ENCODE data around the gene CER1. TPM values are rescaled to one million over a fixed set of nuclear protein-coding genes. Genes with fewer than 3 reads are reported as not detected.

The CER1 gene
- polyA plus RNA-seq, 1 of the 3 experiments (the other 2 are of a cell fraction) = not detected

- TF ChIP-seq CTCF (IDR thresholded peaks at IDR 0.05) (no peak), JUND (IDR thresholded peaks at IDR 0.05) (no peak), CHD2 (IDR thresholded peaks at IDR 0.05; ENCODE audit: low read length, partially characterized antibody) (no peak), USF2 (IDR thresholded peaks at IDR 0.05; ENCODE audit: borderline replicate concordance, low read depth, low read length) (no peak), REST (IDR thresholded peaks at IDR 0.05; ENCODE audit: low read depth, low read length) (no peak), GATA2 (CRISPR knock-in tag; IDR thresholded peaks at IDR 0.05) (no peak), GABPA (IDR thresholded peaks at IDR 0.05; ENCODE audit: low read depth) (no peak), TCF12 (IDR thresholded peaks at IDR 0.05) (no peak), FOXM1 (IDR thresholded peaks at IDR 0.05; ENCODE audit: low read depth) (no peak), FOSL2 (IDR thresholded peaks at IDR 0.05; ENCODE audit: borderline replicate concordance, low read depth) (no peak), EZH2phosphoT487 (IDR thresholded peaks at IDR 0.05; ENCODE audit: borderline replicate concordance, low read depth) (no peak)
Observed at GRCh38 chr9:14690948-14691730, 31.4 kb downstream of the CER1 start (continued).

GRCh38 chr9:14687042-14687719 is 35.4 kb downstream of the CER1 start:
- DNase-seq = no peak
- peaks cover 20% of the 10 kb centered on the region for H3K79me2 ChIP-seq (ENCODE audit: insufficient read depth)
- H4K20me1 ChIP-seq (ENCODE audit: insufficient read depth) = peaks cover 6% of the 10 kb centered on the region; the same call in 1 of the 2 replicates
- no peak overlapping the region; a peak in 1 of 4 replicates for H3K4me3 ChIP-seq (ENCODE audit: low read depth in 2 of 2, low read length in 1 of 2)
- no peak for TF ChIP-seq CHD2 (IDR thresholded peaks at IDR 0.05; ENCODE audit: low read length, partially characterized antibody)
- peak; percentile 68; the same call in 1 of the 2 replicates for TF ChIP-seq FOSL2 (IDR thresholded peaks at IDR 0.05; ENCODE audit: borderline replicate concordance, low read depth)
- peak; percentile 49; the same call in 1 of the 2 replicates for TF ChIP-seq TCF12 (IDR thresholded peaks at IDR 0.05)
- TF ChIP-seq JUND (IDR thresholded peaks at IDR 0.05) = peak; percentile 43; the same call in 1 of the 2 replicates
- no peak for TF ChIP-seq IRF3 (IDR thresholded peaks at IDR 0.05; ENCODE audit: low read depth, low read length)
- TF ChIP-seq NFIC (IDR thresholded peaks at IDR 0.05; ENCODE audit: borderline replicate concordance) = peak; percentile 79
- peak; percentile 70 for TF ChIP-seq PBX3 (IDR thresholded peaks at IDR 0.05)
- TF ChIP-seq CTCF (IDR thresholded peaks at IDR 0.05) = no peak
- 0 out of 2 replicates have a peak overlapping the region, but pooled peaks have one; percentile 29 for H3K4me2 ChIP-seq
- POLR2A ChIA-PET = no interaction called here
- H3K27me3 ChIP-seq (ENCODE audit: insufficient read depth) = no peaks in the 10 kb centered on the region
- H2AFZ ChIP-seq (ENCODE audit: low read depth) = no peak overlapping the region
- peaks cover 5 to 11% of the 10 kb centered on the region in 2 experiments; a peak in 2 of 4 replicates for H3K4me1 ChIP-seq (ENCODE audit: control insufficient read depth in 1 of 2, insufficient read depth in 2 of 2, low read depth in 1 of 2, low read length in 1 of 2)
- H3K27ac ChIP-seq (ENCODE audit: low read depth in 2 of 2, low read length in 1 of 2) = peak overlapping the region in 1 of 2 experiments; percentile 63; a peak in 2 of 4 replicates
- H3K9me2 ChIP-seq = no peaks in the 10 kb centered on the region
- H3K36me3 ChIP-seq (replicated peaks in 1 of 2; ENCODE audit: control insufficient read depth in 1 of 2, insufficient read depth in 2 of 2, low read length in 1 of 2) = peaks cover 15 to 19% of the 10 kb centered on the region in 2 experiments
- H3K9me3 ChIP-seq = no peaks in the 10 kb centered on the region
- peaks cover 23% of the 10 kb centered on the region for H3F3A ChIP-seq (replicated peaks; ENCODE audit: insufficient read depth)
- H3K9ac ChIP-seq = no peak overlapping the region
- CTCF ChIA-PET = interaction anchor here (1.4 to 2.9 kb wide), 2 partner anchors 12 to 81 kb away, joined by 3 to 10 read pairs; no protein-coding TSS in a partner anchor
- WGBS (ENCODE audit: low lambda C conversion rate) = 76% methylated on average over 12 of the region's 12 CpGs

All from SK-N-SH (cell line).